Smooth muscle cell of the brain vasculature (primary cell): ENCODE data around the gene LRRC73.
"Not testable (repeated sequence)": the region's sequence is repeated elsewhere in the genome, so short reads cannot be mapped to it uniquely, and the experiment has no call there.

Experiments
- DNase-seq: peaks from one replicate; pipeline ENCODE4 v3.0.0-alpha.2; 2012; ENCODE audit warnings: low read depth, low spot score

LRRC73 gene

DNA sequence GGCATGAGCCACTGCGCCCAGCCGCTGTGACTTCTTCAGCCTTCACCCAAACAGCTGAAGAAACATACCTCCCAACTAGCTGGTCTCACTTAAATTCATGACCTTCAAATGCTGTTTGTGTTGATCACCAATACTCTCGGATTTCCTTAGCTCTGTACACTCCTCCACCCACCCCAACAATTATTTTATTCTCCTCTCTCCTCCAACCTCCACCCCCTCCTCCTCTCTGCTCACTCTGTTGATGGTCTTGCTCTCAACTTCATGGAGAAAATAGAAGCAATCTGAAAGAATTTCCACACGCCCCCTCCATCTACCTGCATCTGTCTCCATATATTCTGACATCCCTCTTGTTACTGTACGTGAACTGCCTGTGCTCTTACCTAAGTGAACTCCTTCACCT lies 48.2 kb downstream of the LRRC73 start:
- no peak for DNase-seq

DNA sequence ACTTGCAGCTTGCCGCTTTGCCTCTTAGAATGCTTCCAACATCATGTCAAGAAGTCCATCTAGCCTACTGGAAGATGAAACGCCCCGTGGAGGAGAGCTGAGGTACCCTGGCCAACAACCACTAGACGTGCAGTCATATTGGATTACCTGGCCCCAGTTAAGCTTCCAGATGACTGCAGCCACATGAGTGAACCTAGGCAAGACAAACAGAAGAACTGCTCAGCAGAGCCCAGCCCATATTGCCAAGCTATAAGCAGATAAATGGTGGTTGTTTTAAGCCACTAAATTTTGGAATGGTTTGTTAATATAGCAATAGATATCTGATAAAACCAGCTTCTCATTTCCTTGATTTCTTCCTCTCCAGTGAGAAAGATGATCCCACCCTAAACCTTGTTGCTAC lies 50.1 kb downstream of the LRRC73 start:
- DNase-seq: no peak

DNA sequence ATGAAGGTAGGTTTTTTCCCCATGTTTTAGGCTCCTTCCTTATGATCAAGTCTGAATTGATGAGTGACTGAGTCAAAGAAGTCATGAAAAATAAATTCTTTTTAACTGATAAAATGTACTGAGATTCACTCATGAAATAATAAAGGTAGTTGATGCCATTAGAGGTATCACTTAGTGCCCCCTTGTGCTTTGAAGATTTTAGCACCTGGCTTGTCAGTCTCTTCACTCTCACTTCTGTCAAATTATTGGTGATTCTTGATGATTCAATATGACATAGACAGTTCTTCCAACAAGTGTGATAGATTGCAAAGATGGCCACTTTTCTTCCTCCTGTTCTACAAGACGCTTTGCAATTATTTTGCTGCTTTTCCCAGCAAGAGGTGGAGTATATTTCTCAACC lies 50.6 kb downstream of the LRRC73 start:
- DNase-seq: no peak

- not testable (repeated sequence) for DNase-seq
Observed at GRCh38 chr6:43458154-43458553, 52.0 kb downstream of the LRRC73 start.

DNA sequence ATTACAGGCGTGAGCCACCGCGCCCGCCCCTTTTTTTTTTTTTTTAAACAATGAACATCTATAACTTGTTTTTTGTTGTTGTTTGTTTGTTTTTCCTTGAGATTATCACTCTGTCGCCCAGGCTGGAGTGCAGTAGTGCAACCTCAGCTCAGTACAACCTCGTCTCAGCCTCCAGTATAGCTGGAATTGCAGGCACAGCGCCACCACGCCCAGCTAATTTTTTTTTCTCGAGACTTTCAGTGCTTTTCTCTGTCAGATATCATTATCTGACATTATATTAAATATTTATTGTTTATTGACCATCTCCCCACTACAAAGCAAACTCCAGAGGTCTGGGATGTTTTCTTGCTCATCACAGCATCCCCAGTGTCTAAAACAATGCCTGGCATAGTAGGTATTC lies 52.5 kb downstream of the LRRC73 start:
- DNase-seq: no peak
